ENCODE data around the gene TXLNA.
"Not testable (repeated sequence)": the region's sequence is repeated elsewhere in the genome, so short reads cannot be mapped to it uniquely, and the experiment has no call there.

The TXLNA gene

DNA sequence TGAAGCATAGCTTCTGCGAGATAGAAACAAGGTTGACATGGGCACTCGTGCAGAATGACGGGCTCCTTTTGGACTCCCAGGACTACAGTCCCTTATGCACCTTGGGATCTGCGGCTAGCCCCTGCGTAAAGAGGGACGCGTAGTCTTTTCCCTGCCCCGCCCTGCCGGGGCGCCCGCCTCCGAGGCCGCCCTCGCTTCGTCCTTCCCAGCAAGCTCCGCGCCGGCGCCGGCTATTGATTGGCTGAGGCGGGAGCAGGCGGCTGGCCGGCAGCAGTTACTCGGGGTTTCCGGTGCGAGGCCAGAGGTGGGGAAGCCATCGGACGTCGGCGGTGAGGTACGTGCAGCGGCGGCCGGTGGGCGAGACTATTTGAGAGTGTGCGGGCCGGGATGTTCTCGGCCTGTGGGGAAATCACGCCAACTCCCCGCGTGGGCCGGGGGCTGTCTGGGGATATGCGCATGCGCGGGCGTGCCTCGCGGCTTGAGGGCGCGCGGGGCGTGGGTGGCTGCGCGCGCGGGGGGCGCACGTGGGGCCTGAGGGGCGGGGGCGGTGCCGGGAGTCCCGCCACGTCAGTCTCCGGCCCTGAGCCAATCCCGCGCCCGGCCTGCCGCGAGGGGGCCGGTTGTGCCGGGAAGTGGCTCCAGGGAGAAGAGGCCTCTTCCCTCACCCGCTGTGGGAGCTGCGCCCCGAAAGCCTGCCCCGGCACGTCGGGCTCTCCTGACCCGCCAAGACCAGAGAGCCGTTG is at the start of gene TXLNA:
Gene TXLNA (plus strand): TSS at position 233 of the 743 bp plus-strand sequence. CDS start 671 bp downstream, outside the sequence.
- TF ChIP-seq, protein P1, sequence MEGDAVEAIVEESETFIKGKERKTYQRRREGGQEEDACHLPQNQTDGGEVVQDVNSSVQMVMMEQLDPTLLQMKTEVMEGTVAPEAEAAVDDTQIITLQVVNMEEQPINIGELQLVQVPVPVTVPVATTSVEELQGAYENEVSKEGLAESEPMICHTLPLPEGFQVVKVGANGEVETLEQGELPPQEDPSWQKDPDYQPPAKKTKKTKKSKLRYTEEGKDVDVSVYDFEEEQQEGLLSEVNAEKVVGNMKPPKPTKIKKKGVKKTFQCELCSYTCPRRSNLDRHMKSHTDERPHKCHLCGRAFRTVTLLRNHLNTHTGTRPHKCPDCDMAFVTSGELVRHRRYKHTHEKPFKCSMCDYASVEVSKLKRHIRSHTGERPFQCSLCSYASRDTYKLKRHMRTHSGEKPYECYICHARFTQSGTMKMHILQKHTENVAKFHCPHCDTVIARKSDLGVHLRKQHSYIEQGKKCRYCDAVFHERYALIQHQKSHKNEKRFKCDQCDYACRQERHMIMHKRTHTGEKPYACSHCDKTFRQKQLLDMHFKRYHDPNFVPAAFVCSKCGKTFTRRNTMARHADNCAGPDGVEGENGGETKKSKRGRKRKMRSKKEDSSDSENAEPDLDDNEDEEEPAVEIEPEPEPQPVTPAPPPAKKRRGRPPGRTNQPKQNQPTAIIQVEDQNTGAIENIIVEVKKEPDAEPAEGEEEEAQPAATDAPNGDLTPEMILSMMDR (IDR thresholded peaks at IDR 0.05): no peak
- Histone ChIP-seq H3K4me3 (peak within 1 kb of the TSS; percentile 84), H3K27ac (peak within 1 kb of the TSS; percentile 86 to 95)
- DNase-seq (ENCODE audit: low spot score): peak; percentile 97

DNA sequence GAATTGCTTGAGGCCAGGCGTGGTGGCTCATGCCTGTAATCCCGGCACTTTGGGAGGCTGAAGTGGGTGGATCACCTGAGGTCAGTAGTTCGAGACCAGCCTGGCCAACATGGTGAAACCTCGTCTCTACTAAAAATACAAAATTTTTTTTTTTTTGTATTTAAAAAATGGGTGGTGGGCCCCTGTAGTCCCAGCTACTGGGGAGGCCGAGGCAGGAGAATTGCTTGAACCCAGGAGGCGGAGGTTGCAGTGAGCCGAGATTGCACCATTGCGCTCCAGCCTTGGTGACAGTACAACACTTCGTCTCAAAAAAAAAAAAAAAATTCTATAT is 45.6 kb upstream of the TXLNA start:
- not testable (repeated sequence) for H3K4me3 ChIP-seq; H3K27ac ChIP-seq; DNase-seq (ENCODE audit: low spot score)

DNA sequence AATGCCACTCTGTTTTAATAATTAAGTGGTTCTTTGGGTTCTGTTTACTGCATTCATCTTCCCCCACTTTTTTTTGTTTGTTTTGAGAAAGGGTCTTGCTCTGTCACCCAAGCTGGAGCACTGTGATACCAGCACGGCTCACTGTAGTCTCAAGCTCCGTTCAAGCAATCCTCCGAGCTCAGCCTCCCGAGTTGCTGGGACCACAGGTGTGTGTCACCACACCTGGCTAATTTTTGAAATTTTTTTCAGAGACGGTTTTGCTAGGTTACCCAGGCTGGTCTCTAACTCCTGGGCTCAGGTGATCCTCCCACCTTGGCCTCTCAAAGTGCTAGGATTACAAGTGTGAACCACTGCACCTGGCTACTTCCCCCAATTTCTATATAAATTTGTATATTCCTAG is 42.4 kb upstream of the TXLNA start:
- H3K27ac ChIP-seq: no peak overlapping the region
- H3K4me3 ChIP-seq: no peak overlapping the region
- TF ChIP-seq, protein P1 (IDR thresholded peaks at IDR 0.05): no peak
- no peak for DNase-seq (ENCODE audit: low spot score)

DNA sequence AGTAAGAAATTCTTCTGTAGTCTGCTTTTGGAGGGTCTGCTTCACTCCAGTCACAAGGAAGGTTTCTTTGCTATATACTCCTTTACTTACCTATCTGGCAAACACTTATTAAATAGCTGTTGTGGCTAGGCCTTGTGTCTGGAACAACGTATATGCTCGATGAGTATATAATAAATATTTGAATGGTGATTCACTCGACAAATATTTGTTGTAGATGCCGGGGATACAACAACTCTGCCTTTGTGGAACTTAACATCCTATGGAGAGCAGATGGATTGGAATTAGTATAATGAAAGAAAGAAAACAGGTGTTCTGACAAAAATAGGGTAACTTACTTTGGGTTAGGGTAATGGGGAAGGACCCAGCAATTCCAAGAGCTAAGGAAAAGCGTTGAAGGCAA is 40.5 kb upstream of the TXLNA start:
- no peak overlapping the region for H3K4me3 ChIP-seq
- TF ChIP-seq, protein P1 (IDR thresholded peaks at IDR 0.05): no peak
- no peak overlapping the region for H3K27ac ChIP-seq
- DNase-seq (ENCODE audit: low spot score): no peak

DNA sequence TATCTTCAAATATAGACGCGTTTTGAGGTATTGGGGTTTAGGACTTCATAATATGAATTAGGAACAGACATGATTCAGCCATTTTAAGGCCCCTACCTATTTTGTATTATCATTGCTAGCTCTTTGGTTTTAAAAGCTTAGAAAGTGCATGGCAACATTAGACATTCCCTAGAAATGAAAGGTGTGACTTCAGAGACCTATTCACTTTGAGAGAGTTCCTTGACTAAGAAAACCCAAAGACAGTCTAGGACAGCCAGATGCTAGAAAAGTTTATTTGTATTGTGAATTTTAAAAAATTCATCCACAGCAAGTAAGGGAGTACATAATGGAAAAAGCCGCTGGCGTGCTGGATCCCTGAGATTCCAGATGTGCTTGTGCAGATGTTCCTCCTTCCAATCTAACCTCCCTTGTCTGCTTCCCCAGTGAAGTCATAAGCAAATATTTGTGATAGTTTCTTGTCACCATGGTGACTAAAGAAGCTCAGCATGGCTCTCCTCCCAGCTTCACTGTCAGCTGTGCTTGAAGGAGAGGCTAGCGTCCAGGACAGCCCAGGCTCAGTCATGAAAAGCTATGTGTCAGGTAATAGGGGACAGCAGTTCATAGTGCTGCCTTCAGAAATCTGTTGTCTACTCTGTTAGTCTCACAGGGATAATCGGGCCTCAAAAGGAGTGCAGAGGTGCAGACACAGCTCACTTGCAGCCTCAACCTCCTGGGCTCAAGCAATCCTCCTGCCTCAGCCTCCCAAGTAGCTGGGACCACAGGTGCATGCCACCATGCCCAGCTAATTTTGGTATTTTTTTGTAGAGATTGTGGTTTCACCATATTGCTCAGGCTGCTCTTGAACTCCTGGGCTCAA is 36.8 kb upstream of the TXLNA start:
- Histone ChIP-seq H3K27ac (no peak overlapping the region), H3K4me3 (no peak overlapping the region)
- TF ChIP-seq, protein P1 (IDR thresholded peaks at IDR 0.05): no peak
- DNase-seq (ENCODE audit: low spot score): peak; percentile 73

DNA sequence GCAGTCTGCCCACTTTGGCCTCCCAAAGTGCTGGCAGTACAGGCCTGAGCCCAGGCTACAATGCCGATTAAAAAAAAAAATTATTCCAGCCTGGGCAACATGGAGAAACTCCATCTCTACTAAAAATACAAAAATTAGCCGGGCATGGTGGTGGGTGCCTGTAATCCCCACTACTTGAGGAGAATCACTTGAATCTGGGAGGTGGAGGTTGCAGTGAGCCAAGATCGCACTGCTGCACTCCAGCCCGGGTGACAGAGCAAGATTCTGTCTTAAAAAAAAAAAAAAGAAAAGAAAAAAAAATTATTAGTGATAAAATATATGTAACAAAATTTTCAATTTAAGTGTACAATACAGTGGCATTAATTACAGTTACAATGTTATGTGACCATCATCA is 36.2 kb upstream of the TXLNA start:
- H3K27ac ChIP-seq; DNase-seq (ENCODE audit: low spot score); H3K4me3 ChIP-seq: not testable (repeated sequence)

DNA sequence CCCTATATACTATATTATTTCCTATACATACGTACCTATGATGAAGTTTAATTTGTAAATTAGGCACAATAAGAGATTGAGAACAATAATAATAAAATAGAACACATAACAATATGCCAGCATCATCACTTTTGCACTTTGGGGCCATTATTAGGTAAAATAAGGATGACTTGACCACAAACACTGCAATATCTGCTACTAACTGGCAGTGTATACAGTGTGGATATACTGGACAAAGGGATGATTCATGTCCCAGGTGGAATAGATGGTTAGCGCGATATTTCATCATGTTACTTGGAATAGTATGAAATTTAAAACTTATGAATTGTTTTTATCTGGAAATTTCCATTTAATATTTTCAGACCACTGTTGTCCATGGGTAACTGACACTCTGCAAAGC is 35.4 kb upstream of the TXLNA start:
- Histone ChIP-seq H3K4me3 (no peak overlapping the region), H3K27ac (no peak overlapping the region)
- DNase-seq (ENCODE audit: low spot score): no peak
- TF ChIP-seq, protein P1 (IDR thresholded peaks at IDR 0.05): no peak

DNA sequence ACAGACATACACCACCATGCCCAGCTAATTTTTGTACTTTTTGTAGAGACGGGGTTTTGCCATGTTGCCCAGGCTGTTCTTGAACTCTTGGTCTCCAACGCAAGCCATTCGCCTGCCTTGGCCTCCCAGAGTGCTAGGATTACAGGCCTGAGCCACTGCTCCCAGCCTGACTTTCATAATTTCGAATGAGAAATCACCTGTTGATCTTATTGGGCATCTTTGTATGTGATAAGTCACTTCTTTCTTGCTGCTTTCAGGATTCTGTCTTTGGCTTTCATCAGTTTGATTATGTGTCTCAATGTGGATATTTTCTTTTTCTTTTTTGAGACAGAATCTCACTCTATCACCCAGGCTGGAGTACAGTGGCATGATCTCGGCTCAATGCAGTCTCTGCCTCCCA is 31.7 kb upstream of the TXLNA start:
- H3K4me3 ChIP-seq; DNase-seq (ENCODE audit: low spot score); H3K27ac ChIP-seq: not testable (repeated sequence)

Measured in coronary artery (tissue), 2 donors.